ENCODE data around the gene SHANK3.
A peak's percentile ranks its signal among the peaks of the same experiment; 100 is the strongest.
"Not testable (repeated sequence)": the region's sequence is repeated elsewhere in the genome, so short reads cannot be mapped to it uniquely, and the experiment has no call there.

Gene SHANK3

DNA sequence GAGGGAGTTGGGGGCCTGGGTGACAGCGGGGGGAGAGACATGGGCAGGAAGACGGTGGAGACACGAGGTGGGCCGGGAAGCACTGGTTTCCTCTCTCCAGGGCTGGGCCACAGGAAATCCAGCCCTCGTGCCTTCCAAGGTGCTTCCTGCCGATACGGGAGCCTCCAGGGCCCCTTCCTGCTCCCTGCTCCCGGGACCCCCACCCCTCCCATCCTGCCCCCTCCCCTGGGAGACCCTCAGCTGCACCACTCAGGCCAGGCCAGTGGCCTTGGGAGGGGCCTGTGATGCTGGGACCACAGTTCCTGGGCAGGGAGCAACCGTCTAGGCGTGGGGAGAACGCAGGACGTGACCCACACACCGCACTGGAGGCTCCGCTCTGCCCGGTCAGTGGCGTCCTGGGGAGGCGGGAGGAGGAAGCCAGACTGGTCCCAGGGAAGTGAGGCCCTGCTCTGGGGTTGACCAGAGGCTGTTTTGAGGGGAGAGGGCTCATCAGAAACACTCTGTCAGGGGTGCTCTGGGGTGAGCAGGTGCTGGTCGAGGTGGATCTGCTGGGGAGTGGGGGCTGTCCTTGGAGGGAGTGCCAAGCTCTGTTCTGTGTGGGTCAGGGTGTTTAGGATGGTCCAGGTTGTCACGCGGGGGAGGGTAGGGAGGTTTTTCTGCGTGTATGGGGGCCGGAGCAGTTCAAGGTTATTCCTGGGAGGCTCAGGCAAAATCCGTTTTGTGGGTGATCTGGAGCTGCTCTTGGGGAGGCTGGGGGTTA lies at the start of gene SHANK3:
Gene SHANK3, plus strand, starts transcription at position 353 of the 760 bp plus-strand sequence.
- no peak for DNase-seq (ENCODE audit: low read depth)

DNA sequence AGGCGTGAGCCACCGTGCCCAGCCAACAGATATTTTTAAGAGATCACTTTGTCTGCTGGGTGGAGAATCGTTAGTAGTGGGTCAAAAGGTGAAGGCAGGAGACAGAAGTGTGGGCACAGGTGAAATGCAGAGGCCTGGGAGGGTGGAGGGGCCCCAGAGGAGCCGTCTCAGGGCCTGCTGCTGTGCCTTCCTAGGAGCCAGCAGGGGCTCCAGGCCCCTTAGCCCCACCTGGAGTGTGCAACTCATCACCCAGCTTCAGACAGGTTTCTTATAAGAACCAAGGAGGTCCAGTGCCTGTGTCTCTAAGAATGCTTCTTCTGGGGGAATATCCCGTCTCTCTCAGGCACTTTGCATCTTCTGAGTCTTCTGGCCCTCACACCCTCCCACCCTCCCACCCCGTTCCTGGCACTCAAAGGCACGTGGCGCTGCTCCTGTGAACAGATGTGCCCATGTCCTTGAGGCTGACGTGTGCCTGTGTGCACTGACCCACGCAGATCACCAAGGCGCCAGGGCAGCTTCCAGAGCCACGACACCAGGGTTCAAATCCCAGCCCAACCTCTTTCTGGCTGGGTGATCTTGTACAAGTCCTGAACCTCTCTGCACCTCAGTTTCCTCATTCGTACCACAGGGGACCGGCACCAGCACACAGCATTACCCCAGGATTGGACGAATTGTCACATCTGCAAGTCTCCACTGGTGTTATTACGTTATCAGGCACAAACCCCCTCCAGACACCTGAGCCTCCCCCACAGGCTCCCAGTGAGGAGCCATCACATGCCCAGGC lies 48.1 kb upstream of the SHANK3 start:
- DNase-seq (ENCODE audit: low read depth): no peak

DNA sequence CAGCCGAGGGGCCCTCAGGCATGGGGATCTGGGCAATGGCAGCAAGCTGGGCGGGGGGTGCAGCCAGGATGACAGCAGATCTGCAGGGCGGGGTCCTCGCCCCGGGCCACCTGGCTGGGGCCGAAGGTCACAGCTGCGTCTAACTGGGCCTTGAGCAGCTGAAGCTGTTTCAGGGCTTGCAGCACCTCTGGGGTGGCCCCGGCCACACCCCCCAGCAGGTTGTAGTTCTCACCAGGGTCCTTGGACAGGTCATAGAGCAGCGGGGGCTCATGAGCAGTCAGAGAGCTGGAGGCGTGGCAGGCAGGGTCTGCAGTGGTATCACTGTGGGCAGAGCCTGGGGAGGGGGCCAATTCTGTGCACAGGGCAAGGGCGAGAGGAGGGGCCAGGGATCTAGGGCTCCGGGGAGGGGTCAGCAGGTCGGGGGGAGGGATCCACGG lies 47.5 kb upstream of the SHANK3 start:
- DNase-seq (ENCODE audit: low read depth): no peak

DNA sequence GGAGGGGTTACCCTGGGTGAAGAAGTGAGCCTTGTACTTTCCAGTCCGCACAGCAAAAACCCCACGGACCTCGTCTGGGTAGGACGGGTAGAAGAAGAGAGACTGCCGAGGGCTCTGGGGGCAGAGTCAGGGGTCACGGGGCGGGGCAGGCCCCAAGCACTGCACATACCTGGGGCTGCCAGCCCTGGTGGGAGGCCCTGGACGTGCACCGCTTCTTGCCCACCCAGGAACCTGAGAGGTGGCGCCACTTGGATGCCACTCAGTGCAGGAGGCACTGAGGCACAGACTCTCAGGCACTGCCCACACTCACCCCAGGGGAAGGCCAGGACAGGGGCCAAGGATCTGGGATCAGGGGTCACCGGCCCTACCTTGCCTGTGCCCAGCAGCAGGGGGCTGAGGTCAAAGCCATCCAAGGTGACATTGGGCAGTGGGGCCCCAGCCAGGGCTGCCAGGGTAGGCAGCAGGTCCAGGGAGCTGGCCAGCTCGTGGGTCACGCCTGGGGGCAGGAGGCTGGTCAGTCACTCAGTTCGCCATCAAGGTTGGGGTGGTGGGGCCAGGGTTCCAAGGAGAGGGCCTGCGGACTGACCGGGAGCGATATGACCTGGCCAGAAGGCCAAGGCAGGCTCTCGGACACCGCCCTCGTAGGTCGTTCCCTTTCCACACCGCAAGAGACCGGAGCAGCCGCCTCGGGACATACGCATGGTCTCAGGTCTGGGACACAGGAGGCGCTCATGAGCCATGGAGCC lies 46.9 kb upstream of the SHANK3 start:
- DNase-seq (ENCODE audit: low read depth): no peak

DNA sequence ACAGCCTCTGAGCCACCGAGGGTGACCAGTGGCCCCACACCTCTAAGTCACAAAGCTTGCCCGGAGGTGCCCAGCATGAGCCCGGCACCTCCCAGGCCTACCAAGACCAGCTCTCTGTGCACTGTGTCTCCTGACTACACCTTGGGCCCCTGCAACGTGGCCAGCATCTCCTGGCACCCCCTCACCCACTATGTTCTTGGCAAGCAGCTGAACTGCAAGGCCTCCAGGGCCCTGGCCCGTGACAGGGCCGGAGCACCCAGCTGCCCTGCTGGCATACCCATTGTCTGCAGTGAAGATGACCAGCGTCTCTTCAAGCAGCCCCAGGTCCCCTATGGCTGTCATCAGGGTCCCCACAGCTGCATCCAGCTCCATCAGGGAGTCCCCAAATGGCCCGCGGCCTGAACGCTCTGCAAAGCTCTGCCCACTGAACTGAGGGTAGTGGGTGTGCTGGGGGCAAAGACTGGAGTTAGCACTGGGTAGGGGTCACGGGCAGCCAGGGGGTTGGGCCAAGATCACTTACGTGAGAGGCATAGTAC lies 46.2 kb upstream of the SHANK3 start:
- DNase-seq (ENCODE audit: low read depth): no peak

DNA sequence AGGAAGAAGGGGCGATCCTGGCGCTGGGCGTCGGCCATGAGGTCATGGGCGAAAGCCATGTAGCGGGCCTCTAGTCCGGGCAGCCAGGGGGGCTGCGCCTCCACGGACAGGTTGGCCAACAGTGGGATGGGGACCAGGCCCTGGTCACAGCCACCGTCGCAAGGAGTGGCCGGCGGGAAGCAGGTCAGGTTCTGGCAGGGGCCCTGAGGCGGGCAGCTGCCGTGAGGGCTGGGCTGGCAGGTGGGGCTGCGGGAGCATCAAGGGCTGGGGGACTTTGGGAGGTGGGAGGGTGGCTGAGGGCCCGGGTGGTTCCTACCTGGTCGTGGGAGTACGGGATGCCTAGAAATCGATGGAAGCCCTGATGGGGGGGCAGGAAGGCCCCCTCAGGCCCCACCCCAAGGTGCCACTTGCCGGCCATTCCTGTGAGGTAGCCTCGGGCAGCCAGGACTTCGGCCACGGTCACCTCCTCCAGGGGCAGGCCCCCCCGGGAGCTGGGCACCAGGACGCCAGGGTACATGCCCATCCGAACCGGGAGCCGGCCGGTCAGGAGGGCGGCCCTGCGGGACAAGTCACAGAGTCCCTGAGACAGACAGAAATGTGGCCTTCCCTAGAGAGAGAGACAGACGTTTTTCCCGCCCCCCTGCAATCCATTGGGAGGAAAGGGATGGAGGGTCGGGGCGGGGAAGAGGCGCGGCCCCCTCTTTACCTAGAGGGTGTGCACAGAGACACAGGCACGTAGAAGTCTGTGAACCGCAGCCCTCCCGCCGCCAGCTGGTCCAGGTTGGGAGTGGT lies 45.6 kb upstream of the SHANK3 start:
- DNase-seq (ENCODE audit: low read depth): no peak

DNA sequence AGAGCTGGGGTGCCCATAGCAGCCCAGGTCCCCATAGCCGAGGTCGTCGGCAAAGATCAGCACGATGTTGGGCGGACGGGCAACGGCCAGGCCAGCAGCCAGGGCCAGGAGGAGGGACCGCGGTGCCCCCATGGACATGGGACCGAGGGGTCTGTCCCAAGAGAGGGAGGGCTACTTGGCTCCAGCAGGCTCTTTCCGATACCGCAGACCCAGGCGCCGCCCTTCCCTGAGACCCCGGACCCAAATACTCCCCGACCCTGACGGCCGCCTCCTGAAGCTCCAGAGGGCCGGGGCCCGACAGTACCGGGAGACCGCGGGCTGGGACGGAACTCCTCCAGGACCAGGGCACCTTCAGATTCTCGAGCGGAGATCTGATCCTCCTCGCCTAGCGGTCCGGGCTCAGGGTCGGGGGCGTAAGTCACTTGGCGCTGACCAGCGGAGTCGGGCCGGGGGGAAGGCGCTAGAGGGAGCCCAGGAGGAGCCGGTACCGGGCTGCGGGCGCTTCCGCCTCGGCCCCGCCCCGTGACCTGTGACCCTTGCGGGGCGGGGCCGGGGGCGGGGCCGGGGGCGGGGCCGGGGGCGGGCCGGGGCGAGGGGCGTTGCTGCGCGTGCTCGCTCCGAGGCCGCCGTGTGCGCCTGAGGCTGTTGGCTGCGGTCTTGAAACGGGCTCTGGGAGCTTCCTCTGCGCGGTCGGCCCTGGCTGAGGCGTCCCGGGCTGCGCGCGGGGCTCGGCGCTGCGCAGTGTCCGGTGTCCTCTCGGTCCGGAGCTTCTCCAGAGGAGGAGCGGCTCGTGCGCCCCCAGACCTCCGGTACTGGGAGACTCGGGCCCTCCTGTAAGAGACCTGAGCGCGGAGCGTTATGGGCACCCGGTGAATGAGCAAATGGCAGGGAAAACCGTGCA lies 44.7 kb upstream of the SHANK3 start, which contains the start of gene ARSA:
Gene ARSA, minus strand, starts transcription at position 511 of the 901 bp plus-strand sequence. Its CDS starts 373 bp downstream, at position 138.
- DNase-seq (ENCODE audit: low read depth): peak; percentile 32

DNA sequence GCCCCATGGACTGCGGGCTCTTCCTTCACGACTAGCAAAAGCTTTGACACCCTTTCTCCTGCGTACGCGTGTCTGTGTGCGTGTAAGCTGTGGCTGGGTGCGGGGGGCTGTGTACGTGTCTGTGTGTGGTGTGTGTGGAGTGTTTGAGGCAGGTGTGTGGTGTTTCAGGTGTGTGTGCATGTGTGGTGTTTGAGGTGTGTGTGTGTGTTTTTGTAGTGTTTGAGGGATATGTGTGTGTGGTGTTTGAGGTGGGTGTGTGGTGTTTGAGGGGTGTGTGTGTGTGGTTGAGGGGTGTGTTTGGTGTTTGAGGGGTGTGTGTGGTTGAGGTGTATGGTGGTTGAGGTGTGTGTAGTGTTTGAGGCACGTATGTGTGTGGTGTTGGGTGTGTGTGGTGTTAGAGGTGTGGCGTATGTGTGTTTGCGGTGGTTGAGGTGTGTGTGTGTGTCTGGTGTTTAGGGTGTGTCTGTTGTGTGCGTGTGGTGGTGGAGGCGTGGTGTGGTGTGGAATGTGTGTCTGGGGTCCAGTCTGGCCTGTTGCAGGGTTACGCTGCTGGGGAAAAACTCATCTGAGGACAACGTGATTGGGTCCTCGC lies 44.0 kb upstream of the SHANK3 start:
- no peak for DNase-seq (ENCODE audit: low read depth)

DNA sequence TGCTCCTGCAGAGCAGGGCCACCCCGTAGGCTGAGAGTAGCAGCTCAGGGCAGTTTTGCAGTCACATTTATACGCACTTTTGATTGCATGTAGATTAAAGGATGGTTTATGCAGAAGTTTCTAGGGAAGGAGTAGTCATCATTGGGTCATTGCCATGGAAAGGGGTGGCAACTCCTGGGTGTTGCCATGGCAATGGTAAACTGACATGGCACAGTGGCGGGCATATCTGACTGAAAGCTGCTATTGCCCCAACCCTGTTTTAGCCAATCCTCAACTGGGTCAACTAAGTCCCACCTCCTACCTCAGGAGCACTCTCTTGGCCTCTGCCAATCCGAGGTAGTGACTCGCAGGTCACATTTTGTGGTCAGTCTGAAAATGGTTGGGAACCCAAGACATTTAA lies 42.2 kb upstream of the SHANK3 start:
- no peak for DNase-seq (ENCODE audit: low read depth)

DNA sequence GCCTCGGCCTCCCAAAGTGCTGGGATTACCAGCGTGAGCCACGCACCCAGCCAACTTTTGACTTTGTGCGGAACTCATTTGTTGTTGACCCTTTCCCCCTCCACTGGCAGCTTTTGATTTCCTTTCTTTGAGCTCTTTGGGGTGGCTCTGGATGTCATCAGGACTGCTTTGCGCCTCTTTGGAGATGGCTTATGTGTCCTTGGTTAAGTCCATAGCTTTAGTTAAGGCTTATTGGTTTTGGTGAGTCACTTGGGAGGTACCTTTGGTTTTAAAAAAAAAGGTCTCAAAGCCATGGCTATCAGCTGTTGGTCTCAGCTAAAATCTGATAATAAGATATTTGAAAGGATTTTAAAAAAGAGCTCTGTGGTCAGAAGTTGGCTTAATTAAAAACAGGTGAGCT lies 39.5 kb upstream of the SHANK3 start:
- DNase-seq (ENCODE audit: low read depth): no peak

DNA sequence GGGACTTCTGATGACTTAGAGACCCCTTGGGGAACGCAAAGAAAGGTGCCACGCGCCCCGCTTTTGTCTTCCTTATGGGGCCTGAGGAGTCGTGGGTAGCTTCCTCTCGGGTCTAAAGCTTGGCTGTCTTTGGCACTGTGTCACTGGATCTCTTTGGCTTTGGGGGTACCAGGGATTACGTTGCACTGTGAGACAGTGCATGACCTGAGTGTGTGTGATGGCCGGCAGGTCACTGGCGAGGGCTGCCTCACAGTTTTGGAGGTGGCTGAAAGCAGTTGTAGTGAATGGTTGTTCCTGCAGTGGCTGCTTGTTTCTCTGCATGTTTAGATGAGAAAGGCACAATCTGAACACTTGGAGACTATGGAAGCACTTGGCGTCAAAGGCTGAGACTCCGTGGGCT lies 38.9 kb upstream of the SHANK3 start:
- DNase-seq (ENCODE audit: low read depth): no peak

DNA sequence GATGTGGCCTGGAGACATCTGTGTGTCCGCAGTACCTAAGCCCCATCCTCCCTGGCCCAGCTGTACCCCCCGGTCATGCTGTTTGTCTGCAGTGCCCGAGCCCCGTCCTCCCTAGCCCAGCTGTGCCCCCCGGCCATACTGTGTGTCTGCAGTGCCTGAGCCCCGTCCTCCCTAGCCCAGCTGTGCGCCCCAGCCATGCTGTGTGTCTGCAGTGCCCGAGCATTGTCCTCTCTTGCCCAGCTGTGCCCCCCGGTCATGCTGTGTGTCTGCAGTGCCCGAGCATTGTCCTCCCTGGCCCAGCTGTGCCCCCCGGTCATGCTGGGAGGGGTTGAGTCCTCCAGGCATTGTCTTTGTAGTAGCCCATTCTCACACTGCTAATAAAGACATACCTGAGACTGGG lies 37.0 kb upstream of the SHANK3 start:
- no peak for DNase-seq (ENCODE audit: low read depth)

DNA sequence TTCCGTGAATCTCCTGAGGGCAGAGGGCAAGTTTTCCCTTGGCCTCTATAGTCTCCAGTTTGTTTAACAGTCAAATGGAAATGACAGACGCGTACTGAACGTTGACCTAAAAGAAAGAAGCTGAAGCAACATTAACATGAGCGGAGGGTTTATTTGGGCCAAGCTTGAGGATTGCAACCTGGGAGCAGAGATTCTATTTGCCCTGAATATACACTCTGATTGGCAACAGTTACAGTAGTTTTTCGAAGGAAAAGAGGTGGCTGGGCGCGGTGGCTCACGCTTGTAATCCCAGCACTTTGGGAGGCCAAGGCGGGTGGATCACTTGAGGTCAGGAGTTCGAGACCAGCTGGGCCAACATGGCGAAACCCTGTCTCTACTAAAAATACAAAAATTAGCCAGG lies 32.3 kb upstream of the SHANK3 start:
- DNase-seq (ENCODE audit: low read depth): not testable (repeated sequence)

DNA sequence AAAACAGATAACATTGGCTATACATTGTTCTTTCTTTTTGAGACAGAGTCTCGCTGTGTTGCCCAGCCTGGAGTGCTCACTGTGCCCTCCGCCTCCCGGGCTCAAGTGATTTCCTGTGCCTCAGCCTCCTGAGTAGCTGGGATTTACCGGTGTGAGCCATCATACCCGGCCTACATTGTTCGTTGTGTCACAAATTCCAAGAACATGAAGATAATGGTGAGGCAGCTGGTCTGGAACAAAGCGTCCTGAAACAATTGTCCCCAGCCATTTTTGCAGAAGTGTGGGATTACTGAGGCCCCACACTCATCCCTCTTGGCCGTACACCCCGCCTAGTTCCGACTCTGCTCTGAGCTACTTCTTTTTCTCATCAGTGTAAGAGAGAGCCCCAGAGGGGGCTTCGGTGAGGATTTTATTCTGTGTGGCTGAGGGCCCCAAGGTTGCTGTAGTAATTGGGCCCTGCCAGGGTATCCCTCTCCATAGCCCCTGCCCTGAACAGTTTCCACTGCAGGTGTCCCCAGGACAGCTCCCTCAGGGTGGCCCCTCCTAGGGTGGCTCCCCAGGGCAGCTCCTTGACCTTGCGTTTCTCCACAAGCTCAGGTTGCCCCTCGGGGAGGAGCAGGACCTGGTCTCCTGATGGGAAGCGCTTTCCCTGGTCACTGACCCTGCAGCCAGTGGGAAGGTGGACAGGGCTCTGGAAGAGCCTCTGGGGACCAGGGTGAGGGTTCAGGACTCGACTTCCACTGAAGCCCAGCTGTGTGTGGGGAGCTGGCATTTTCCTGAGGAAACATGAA lies 31.6 kb upstream of the SHANK3 start:
- DNase-seq (ENCODE audit: low read depth): no peak

DNA sequence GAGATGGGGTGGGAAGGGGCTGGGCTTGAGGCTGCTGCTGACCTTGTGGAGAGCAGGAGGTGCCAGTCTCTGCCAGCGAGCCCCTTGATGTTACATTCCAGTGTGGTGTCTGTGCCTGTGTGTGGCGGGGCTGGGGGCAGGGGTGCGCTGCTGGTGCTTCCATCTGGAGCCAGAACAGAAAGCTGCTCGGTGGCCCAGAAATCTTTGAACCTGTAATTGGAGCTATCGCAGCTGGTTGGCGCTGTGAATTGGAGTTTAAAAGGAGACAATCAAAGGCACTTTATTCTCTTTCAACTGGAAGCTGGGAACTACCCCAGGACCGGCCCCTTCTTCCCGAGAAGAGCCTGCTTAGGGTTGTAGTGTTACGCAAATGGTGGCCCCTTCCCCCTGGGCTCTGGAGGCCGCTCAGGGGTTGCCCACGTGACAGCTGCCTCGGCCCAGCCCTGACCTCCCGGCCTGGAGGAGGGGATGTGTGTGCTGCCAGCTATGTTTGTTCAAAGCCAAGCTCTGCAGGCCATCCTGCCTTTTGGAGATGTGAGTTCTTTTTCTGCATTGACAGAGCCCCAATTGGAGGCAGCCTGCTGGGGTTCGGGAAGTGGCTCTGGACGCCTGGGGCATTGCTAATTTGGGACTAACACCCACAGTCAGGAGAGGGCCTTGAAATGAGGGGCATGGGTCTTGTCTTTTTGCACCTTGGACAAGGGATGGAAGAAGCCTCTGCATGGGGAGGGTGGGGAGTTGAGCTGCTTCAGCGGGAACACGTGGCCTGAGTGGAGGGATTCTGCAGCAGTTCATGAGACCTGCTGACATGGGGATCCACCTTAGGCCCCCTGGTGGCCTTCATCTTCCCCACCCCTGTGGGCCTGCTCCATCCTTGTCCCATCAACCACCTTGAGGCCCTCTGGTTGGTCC lies 30.7 kb upstream of the SHANK3 start:
- DNase-seq (ENCODE audit: low read depth): no peak

DNA sequence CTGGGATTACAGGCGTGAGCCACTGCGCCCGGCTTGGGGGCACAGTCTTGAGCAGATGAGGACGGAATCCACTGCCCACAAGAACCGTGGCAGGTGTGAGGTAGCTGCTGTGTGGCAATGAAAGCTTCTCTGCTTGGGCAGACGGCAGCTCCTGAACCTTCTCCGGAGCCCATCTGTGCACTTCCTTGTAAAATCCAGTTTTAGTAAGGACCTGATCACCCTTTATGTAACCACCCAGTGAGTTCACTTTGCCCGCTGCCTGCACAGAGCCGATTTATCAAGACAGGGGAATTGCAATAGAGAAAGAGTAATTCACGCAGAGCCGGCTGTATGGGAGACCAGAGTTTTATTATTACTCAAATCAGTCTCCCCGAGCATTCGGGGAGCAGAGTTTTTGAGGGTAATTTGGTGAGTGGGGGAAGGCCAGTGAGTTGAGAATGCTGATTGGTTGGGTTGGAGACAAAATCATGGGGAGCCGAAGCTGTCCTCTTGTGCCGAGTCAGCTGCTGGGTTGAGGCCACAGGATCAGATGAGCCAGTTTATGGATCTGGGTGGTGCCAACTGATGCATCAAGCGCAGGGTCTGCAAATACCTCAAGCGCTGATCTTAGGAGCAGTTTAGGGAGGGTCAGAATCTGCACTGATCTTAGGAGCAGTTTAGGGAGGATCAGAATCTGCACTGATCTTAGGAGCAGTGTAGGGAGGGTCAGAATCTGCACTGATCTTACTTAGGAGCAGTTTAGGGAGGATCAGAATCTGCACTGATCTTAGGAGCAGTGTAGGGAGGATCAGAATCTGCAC lies 29.4 kb upstream of the SHANK3 start:
- DNase-seq (ENCODE audit: low read depth): not testable (repeated sequence)

DNA sequence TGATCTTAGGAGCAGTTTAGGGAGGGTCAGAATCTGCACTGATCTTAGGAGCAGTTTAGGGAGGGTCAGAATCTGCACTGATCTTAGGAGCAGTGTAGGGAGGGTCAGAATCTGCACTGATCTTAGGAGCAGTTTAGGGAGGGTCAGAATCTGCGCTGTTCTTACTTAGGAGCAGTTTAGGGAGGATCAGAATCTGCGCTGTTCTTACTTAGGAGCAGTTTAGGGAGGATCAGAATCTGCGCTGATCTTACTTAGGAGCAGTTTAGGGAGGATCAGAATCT lies 28.9 kb upstream of the SHANK3 start:
- not testable (repeated sequence) for DNase-seq (ENCODE audit: low read depth)

DNA sequence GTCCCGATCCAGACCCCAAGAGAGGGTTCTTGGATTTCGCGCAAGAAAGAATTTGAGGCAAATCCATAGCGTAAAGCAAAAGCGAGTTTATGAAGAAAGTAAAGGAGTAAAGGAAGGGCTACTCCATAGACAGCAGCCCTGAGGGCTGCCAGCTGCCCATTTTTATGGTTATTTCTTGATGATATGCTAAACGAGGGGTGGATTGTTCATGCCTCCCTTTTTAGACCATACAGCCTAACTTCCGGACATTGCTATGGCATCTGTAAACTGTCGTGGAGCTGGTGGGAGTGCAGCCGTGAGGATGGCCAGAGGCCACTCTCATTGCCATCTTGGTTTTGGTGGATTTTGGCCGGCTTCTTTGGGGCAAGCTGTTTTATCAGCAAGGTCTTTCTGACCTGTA lies 19.4 kb upstream of the SHANK3 start:
- no peak for DNase-seq (ENCODE audit: low read depth)

Measured in stimulated activated CD8-positive, alpha-beta memory T cell treated with anti-CD3 and anti-CD28 coated beads, Interleukin-15, amount 100 ng/mL, for 1 hour (primary cell).